GM06990 (cell line): ENCODE data around the gene ARL15.

Experiments used
- DNase-seq: peaks from one replicate; pipeline ENCODE4 v3.0.0-alpha.2; 2011; ENCODE audit not compliant: insufficient read length; ENCODE audit errors: extremely low read depth
- H3K27me3 ChIP-seq: replicated peaks from 2 replicates; pipeline ENCODE4 v1.6.0; 2011; ENCODE audit warnings: low read length; ENCODE audit not compliant: control insufficient read depth, insufficient read depth
- H3K36me3 ChIP-seq: 2 replicates; pipeline ENCODE4 v1.5.1; 2011; ENCODE audit warnings: low read length; ENCODE audit not compliant: control insufficient read depth, insufficient read depth
- H3K4me3 ChIP-seq: replicated peaks from 2 replicates; pipeline ENCODE4 v1.5.1; 2011; ENCODE audit warnings: low read depth, mild to moderate bottlenecking, control low read depth, low read length
- TF ChIP-seq, protein P1 (sequence below): IDR thresholded peaks from 2 replicates; pipeline ENCODE4 v1.5.1; 2011; ENCODE audit warnings: low read length, control low read depth, mild to moderate bottlenecking, inconsistent platforms; ENCODE audit not compliant: insufficient read depth, poor library complexity, severe bottlenecking

Gene ARL15

DNA sequence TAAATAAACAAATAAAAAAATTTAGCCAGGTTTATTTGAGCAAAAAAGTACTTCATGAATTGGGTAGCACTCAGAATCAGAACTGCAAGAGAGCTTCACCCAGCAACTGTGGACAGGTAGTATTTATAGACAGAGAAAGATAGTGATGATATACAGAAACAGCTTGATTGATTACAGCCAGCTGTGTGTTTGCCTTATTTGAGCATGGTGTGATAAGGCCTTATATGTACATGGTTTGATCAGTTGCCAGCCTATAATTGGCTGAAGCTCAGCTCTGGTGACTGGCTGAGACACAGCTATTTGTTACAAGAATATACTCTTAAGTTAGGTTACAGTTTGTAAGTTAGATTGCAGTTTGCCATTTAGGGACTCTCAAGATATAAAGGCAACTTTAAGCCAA, 34.3 kb upstream of the ARL15 start:
- DNase-seq: no peak
- H3K27me3 ChIP-seq: no peaks in the 10 kb centered on the region
- no peaks in the 10 kb centered on the region for H3K36me3 ChIP-seq
- TF ChIP-seq, protein P1, sequence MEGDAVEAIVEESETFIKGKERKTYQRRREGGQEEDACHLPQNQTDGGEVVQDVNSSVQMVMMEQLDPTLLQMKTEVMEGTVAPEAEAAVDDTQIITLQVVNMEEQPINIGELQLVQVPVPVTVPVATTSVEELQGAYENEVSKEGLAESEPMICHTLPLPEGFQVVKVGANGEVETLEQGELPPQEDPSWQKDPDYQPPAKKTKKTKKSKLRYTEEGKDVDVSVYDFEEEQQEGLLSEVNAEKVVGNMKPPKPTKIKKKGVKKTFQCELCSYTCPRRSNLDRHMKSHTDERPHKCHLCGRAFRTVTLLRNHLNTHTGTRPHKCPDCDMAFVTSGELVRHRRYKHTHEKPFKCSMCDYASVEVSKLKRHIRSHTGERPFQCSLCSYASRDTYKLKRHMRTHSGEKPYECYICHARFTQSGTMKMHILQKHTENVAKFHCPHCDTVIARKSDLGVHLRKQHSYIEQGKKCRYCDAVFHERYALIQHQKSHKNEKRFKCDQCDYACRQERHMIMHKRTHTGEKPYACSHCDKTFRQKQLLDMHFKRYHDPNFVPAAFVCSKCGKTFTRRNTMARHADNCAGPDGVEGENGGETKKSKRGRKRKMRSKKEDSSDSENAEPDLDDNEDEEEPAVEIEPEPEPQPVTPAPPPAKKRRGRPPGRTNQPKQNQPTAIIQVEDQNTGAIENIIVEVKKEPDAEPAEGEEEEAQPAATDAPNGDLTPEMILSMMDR: no peak
- H3K4me3 ChIP-seq: no peak overlapping the region

DNA sequence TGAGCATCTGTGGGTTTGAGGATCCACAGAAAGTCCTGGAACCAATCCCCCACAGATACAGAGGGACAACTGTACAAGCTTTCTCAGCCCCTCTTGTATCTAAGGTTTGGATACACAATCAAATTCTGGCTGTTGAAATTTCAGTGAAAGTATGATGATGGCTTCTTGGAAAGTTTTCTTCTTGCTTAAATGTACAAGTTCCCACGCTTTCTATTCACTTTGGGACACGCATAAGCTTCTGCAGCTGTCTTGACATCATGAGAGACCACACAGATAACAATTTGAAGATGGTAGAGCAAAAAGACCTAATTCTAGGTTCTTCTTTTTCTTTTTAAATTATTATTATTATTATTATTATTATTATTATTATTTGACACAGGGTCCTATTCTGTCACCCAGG, 31.6 kb upstream of the ARL15 start:
- no peak overlapping the region for H3K4me3 ChIP-seq
- no peak for DNase-seq

DNA sequence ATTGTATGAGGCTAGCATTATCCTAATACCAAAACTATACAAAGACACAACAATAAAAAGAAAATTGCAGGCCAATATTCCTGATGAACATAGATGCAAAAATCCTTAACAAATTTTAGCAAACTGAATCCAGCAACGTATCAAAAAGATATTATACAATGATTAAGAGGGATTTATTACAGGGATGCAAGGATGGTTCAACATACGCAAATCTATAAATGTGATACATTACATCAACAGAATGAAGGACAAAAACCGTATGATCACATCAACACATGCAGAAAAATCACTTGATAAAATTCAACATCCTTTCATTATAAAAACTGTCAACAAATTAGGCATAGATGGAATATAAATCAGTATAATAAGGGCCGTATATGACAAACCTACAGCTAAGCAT, 27.1 kb upstream of the ARL15 start:
- Histone ChIP-seq H3K27me3 (no peaks in the 10 kb centered on the region), H3K4me3 (no peak overlapping the region), H3K36me3 (no peaks in the 10 kb centered on the region)
- TF ChIP-seq, protein P1: no peak
- DNase-seq: no peak

More for the DNA sequence above, 31.6 kb upstream of the ARL15 start:
- TF ChIP-seq, protein P1: no peak
- no peaks in the 10 kb centered on the region for H3K27me3 ChIP-seq
- H3K36me3 ChIP-seq: no peaks in the 10 kb centered on the region

DNA sequence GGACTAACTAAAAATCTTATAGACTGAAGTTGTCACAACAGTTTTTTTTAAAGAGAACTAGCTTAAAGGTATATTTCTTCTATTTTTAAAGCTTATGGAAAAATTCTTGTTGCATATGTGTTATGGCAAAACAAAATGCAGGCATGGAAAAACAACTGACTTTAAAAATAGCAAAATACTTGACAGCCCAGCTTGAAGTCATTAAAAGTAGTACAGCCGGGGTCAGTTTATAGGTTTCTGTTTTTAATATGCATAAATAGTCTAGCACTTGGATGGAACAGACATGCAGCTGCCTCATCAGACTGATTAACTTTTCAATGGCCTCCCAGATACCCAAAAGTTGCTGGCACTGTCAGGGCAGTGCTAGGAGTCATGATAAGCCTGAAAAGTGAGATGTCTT, 22.3 kb upstream of the ARL15 start:
- TF ChIP-seq, protein P1: no peak
- no peak for DNase-seq
- Histone ChIP-seq H3K36me3 (no peaks in the 10 kb centered on the region), H3K4me3 (no peak overlapping the region), H3K27me3 (no peaks in the 10 kb centered on the region; the same call in none of the 2 replicates)

DNA sequence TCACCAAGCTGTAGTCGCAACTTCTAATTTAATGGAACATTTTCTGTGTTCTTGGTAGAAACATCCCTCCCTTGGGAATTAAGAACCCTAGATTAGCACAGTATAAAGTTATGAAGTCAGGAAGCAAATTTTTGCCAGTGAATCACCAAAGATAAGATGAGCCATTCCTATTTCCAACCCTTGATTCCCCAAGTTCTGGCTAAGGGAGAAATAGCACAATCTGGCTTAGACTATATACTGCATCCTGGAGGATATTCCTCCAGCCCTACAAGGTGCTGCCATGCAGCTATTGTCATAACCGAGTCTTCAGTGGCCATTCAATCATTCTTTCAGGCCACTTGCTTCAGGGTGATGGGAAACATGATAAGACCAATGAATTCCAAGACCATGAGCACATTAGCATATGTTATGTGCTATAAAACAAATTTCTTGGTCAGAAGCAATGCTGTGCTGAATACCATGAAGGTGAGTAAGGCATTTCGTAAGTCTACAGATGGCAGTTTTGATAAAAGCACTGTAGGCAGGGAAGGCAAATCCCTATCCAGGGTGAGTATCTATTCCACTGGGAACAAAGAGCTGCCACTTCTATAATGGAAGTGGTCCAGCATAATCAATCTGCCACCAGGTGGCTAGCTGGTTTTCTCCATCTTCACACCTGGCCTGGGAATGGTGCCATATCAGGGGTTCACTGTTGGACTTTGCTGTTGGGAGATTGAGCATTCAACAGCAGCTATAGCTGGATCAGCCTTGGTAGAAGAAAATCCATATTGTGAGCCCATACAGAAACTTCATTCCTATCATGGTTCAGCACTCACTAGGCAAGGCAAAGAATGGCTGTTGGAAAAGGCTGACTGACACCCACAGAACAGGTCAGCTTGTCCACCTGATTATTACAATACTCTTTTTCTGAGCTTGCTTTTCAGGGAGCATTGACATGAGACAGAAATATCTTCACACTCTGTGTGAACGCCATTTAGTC, 19.6 kb upstream of the ARL15 start:
- Histone ChIP-seq H3K36me3 (no peaks in the 10 kb centered on the region), H3K4me3 (no peak overlapping the region)
- no peak for DNase-seq

More for the DNA sequence above, 19.6 kb upstream of the ARL15 start:
- TF ChIP-seq, protein P1: peak; percentile 4
- no peaks in the 10 kb centered on the region; the same call in none of the 2 replicates for H3K27me3 ChIP-seq
